ENCODE measurements around the gene FUT1. TPM values are rescaled to one million over a fixed set of nuclear protein-coding genes. Genes with fewer than 3 reads are reported as not detected.

FUT1 gene
- polyA plus RNA-seq, 1 of the 3 experiments (the other 2 are of a cell fraction): 0.08 TPM

- no peak overlapping the region for H3K9ac ChIP-seq
- H3K9me3 ChIP-seq: no peaks in the 10 kb centered on the region
- H3K4me3 ChIP-seq (ENCODE audit: low read depth in 2 of 2, low read length in 1 of 2): no peak overlapping the region
- POLR2A ChIA-PET: no interaction called here
- TF ChIP-seq RAD21 (IDR thresholded peaks at IDR 0.05; ENCODE audit: low read length): no peak
- TF ChIP-seq NFIC (IDR thresholded peaks at IDR 0.05; ENCODE audit: borderline replicate concordance): no peak
- TF ChIP-seq JUND (IDR thresholded peaks at IDR 0.05): no peak
- no peak for TF ChIP-seq IRF3 (IDR thresholded peaks at IDR 0.05; ENCODE audit: low read depth, low read length)
- TF ChIP-seq SIN3A (IDR thresholded peaks at IDR 0.05; ENCODE audit: borderline replicate concordance, low read depth, low read length): no peak
- no peak for TF ChIP-seq USF1 (IDR thresholded peaks at IDR 0.05; ENCODE audit: borderline replicate concordance, low read depth)
- 90% methylated on average over 6 of the region's 14 CpGs for WGBS (ENCODE audit: low lambda C conversion rate)
- H3K27me3 ChIP-seq (ENCODE audit: insufficient read depth): peaks cover 10% of the 10 kb centered on the region
- H4K20me1 ChIP-seq (ENCODE audit: insufficient read depth): no peaks in the 10 kb centered on the region
- DNase-seq: no peak
- no peaks in the 10 kb centered on the region for H3K9me2 ChIP-seq
- CTCF ChIA-PET: interaction anchor here (0.7 to 1.3 kb wide), 2 partner anchors 30 to 85 kb away, joined by 4 read pairs; no protein-coding TSS in a partner anchor
- H3K27ac ChIP-seq (ENCODE audit: low read depth in 2 of 2, low read length in 1 of 2): no peak overlapping the region
- no peak overlapping the region for H2AFZ ChIP-seq (ENCODE audit: low read depth)
- H3F3A ChIP-seq (replicated peaks; ENCODE audit: insufficient read depth): no peaks in the 10 kb centered on the region
- peaks cover 0 to 3% of the 10 kb centered on the region in 2 experiments; a peak in 1 of 4 replicates for H3K4me1 ChIP-seq (ENCODE audit: control insufficient read depth in 1 of 2, insufficient read depth in 2 of 2, low read depth in 1 of 2, low read length in 1 of 2)
- H3K79me2 ChIP-seq (ENCODE audit: insufficient read depth): no peaks in the 10 kb centered on the region
- H3K36me3 ChIP-seq (replicated peaks in 1 of 2; ENCODE audit: control insufficient read depth in 1 of 2, insufficient read depth in 2 of 2, low read length in 1 of 2): no peaks in the 10 kb centered on the region
- H3K4me2 ChIP-seq: no peak overlapping the region
Observed at GRCh38 chr19:48757741-48758144, 5.3 kb upstream of the FUT1 start.

GRCh38 chr19:48757089-48757675 is 4.7 kb upstream of the FUT1 start:
- POLR2A ChIA-PET: no interaction called here
- WGBS (ENCODE audit: low lambda C conversion rate): 49% methylated on average over 6 of the region's 12 CpGs
- H4K20me1 ChIP-seq (ENCODE audit: insufficient read depth): no peaks in the 10 kb centered on the region
- no peak overlapping the region for H3K27ac ChIP-seq (ENCODE audit: low read depth in 2 of 2, low read length in 1 of 2)
- no peaks in the 10 kb centered on the region for H3F3A ChIP-seq (replicated peaks; ENCODE audit: insufficient read depth)
- H3K9me3 ChIP-seq: no peaks in the 10 kb centered on the region
- no peaks in the 10 kb centered on the region for H3K79me2 ChIP-seq (ENCODE audit: insufficient read depth)
- H3K4me2 ChIP-seq: no peak overlapping the region
- TF ChIP-seq EZH2phosphoT487 (IDR thresholded peaks at IDR 0.05; ENCODE audit: borderline replicate concordance, low read depth) (no peak), RXRA (IDR thresholded peaks at IDR 0.05; ENCODE audit: borderline replicate concordance, low read depth) (no peak), SIN3A (IDR thresholded peaks at IDR 0.05; ENCODE audit: borderline replicate concordance, low read depth, low read length) (no peak), RFX5 (IDR thresholded peaks at IDR 0.05; ENCODE audit: low read length) (no peak), RCOR1 (IDR thresholded peaks at IDR 0.05; ENCODE audit: low read length) (no peak), NFIC (IDR thresholded peaks at IDR 0.05; ENCODE audit: borderline replicate concordance) (no peak), FOXM1 (IDR thresholded peaks at IDR 0.05; ENCODE audit: low read depth) (no peak), TCF12 (IDR thresholded peaks at IDR 0.05) (no peak), GABPA (IDR thresholded peaks at IDR 0.05; ENCODE audit: low read depth) (no peak), EP300 (IDR thresholded peaks at IDR 0.05; ENCODE audit: borderline replicate concordance in 1 of 2, low read depth in 1 of 2, low read length in 1 of 2) (no peak), RAD21 (IDR thresholded peaks at IDR 0.05; ENCODE audit: low read length) (no peak), POLR2AphosphoS5 (IDR thresholded peaks at IDR 0.05; ENCODE audit: low read depth, low read length) (no peak), TEAD4 (IDR thresholded peaks at IDR 0.05; ENCODE audit: borderline replicate concordance, insufficient read depth) (no peak), JUND (IDR thresholded peaks at IDR 0.05) (no peak), CTCF (IDR thresholded peaks at IDR 0.05) (no peak), YY1 (IDR thresholded peaks at IDR 0.05; ENCODE audit: low read depth) (no peak)
- H3K36me3 ChIP-seq (replicated peaks in 1 of 2; ENCODE audit: control insufficient read depth in 1 of 2, insufficient read depth in 2 of 2, low read length in 1 of 2): no peaks in the 10 kb centered on the region
- H3K27me3 ChIP-seq (ENCODE audit: insufficient read depth): peaks cover 6% of the 10 kb centered on the region; the same call in 1 of the 2 replicates
- no peaks in the 10 kb centered on the region for H3K9me2 ChIP-seq
- H3K4me1 ChIP-seq (ENCODE audit: control insufficient read depth in 1 of 2, insufficient read depth in 2 of 2, low read depth in 1 of 2, low read length in 1 of 2): peaks cover 0 to 6% of the 10 kb centered on the region in 2 experiments; a peak in 1 of 4 replicates
- DNase-seq: no peak
- H3K4me3 ChIP-seq (ENCODE audit: low read depth in 2 of 2, low read length in 1 of 2): no peak overlapping the region
- CTCF ChIA-PET: no interaction called here
- H2AFZ ChIP-seq (ENCODE audit: low read depth): no peak overlapping the region
- H3K9ac ChIP-seq: no peak overlapping the region
